PC-3 (cell line): ENCODE results near the gene TRPT1. TPM values are rescaled to one million over a fixed set of nuclear protein-coding genes. Genes with fewer than 3 reads are reported as not detected.

ENCODE experiments used
- ATAC-seq: fragments of 200-7000 bp; cut with Tn5 transposase; 2 replicates; pipeline ENCODE4 v1.9.1; 2020; ENCODE audit warnings: mild to moderate bottlenecking, moderate library complexity
- BruUV-seq: library from RNA; stranded (reverse); fragments of 400-500 nt; replicated peaks from 2 replicates; lab custom pipeline; 2021; lab: Mats Ljungman, UMichigan
- CTCF ChIA-PET: fragments of 300-600 bp; sonication (Branson Sonifier 250); formaldehyde crosslinking; loops from one replicate; lab custom pipeline; 2022; ENCODE audit warnings: antibody characterized with exemption; lab: Charles Lee
- POLR2A ChIA-PET: fragments of 300-600 bp; sonication (Branson Sonifier 250); formaldehyde crosslinking; loops from one replicate; lab custom pipeline; 2022; ENCODE audit warnings: antibody characterized with exemption; ENCODE audit not compliant: unreplicated experiment; lab: Charles Lee
- DNase-seq: peaks from one replicate; pipeline ENCODE4 v3.0.0-alpha.2; 2015
- H2AFZ ChIP-seq: fragments of 300-600 bp; sonication (generic); 2 replicates; pipeline ENCODE4 v1.6.0; 2016; ENCODE audit warnings: antibody characterized with exemption, low read length
- H3F3A ChIP-seq: fragments of 300-600 bp; sonication (generic); one replicate; pipeline ENCODE4 v1.6.0; 2017; ENCODE audit warnings: antibody characterized with exemption, low read length, control low read depth, mild to moderate bottlenecking; ENCODE audit not compliant: unreplicated experiment
- H3K27ac ChIP-seq: fragments of 300-600 bp; sonication (generic); 2 replicates; pipeline ENCODE4 v1.5.1; 2016; ENCODE audit warnings: mild to moderate bottlenecking, low read length
- H3K27me3 ChIP-seq: fragments of 300-600 bp; sonication (generic); 2 replicates; pipeline ENCODE4 v1.6.1; 2016; ENCODE audit warnings: low read length, mixed read lengths
- H3K36me3 ChIP-seq: fragments of 300-600 bp; sonication (generic); 2 replicates; pipeline ENCODE4 v1.6.1; 2016; ENCODE audit warnings: low read depth, mixed run types, low read length, mixed read lengths
- H3K4me1 ChIP-seq: fragments of 300-600 bp; sonication (generic); 2 replicates; pipeline ENCODE4 v1.5.1; 2016; ENCODE audit warnings: low read length; ENCODE audit not compliant: insufficient read depth
- H3K4me2 ChIP-seq: fragments of 300-600 bp; sonication (generic); 2 replicates; pipeline ENCODE4 v1.6.0; 2016; ENCODE audit warnings: low read length
- H3K4me3 ChIP-seq: fragments of 300-600 bp; sonication (generic); 2 replicates; pipeline ENCODE4 v1.5.1; 2016; ENCODE audit warnings: mild to moderate bottlenecking, low read length, mixed read lengths
- H3K79me2 ChIP-seq: fragments of 300-600 bp; sonication (generic); 2 replicates; pipeline ENCODE4 v1.6.1; 2017; ENCODE audit warnings: low read length, mixed read lengths
- H3K9ac ChIP-seq: fragments of 300-600 bp; sonication (generic); 2 replicates; pipeline ENCODE4 v1.6.0; 2016; ENCODE audit warnings: mild to moderate bottlenecking, low read length
- H3K9me2 ChIP-seq: fragments of 300-600 bp; sonication (generic); replicated peaks from 2 replicates; pipeline ENCODE4 v1.6.1; 2016; ENCODE audit warnings: mixed run types, low read length, mixed read lengths
- H3K9me3 ChIP-seq: fragments of 300-600 bp; sonication (generic); 2 replicates; pipeline ENCODE4 v1.6.1; 2016; ENCODE audit warnings: low read length, mixed read lengths
- H4K20me1 ChIP-seq: fragments of 300-600 bp; sonication (generic); 2 replicates; pipeline ENCODE4 v1.6.1; 2016; ENCODE audit warnings: low read length, mixed read lengths
- CTCF ChIP-seq: fragments of 300-600 bp; sonication (generic); conservative IDR thresholded peaks from 2 replicates; pipeline ENCODE4 v1.5.1; 2017; ENCODE audit warnings: antibody characterized with exemption, low read depth, mild to moderate bottlenecking, low read length
- EZH2 ChIP-seq: fragments of 300-600 bp; sonication (generic); IDR thresholded peaks from one replicate; pipeline ENCODE4 v1.6.1; 2017; ENCODE audit warnings: antibody characterized with exemption, mild to moderate bottlenecking, low read length; ENCODE audit not compliant: unreplicated experiment
- EZH2phosphoT487 ChIP-seq: fragments of 300-600 bp; sonication (generic); IDR thresholded peaks from 2 replicates; pipeline ENCODE4 v1.6.1; 2018; ENCODE audit warnings: mild to moderate bottlenecking, antibody characterized with exemption, low read length, borderline replicate concordance
- intact Hi-C: fragments of 100-400 bp; cut with micrococcal nuclease; formaldehyde crosslinking; loops from 2 replicates; pipeline ENCODE4 v1.9.0; 2023
- total RNA-seq: library from RNA; depleted of rRNA; stranded (reverse); fragments of >200 nt; gene quantifications from 2 replicates; pipeline ENCODE4 v1.2.3, GENCODE V29; 2014

TRPT1 gene
- total RNA-seq, 1 experiment from 2014 or later = 57.7 TPM

- Histone ChIP-seq H2AFZ (no peak overlapping the region), H3K36me3 (peaks cover 14% of the 10 kb centered on the region; the same call in 1 of the 2 replicates), H3K27ac (peak overlapping the region; percentile 94), H3K4me1 (peaks cover 49% of the 10 kb centered on the region), H3K9ac (peak overlapping the region; percentile 93), H3K4me2 (peak overlapping the region; percentile 94), H3K4me3 (peak overlapping the region; percentile 80), H3K9me3 (no peaks in the 10 kb centered on the region), H3K9me2 (no peaks in the 10 kb centered on the region), H3F3A (no peaks in the 10 kb centered on the region), H3K27me3 (no peaks in the 10 kb centered on the region), H4K20me1 (peaks cover 8% of the 10 kb centered on the region; the same call in 1 of the 2 replicates), H3K79me2 (peaks cover 48% of the 10 kb centered on the region)
- ATAC-seq (peak; percentile 36), DNase-seq (peak; percentile 99)
- CTCF ChIA-PET = interaction anchor here (0.7 to 1.3 kb wide), 4 partner anchors 8 to 72 kb away, joined by 3 read pairs; partner anchors contain the start of gene PRDX5
- TF ChIP-seq EZH2phosphoT487 = no peak
- no peak for TF ChIP-seq EZH2
- no peak for TF ChIP-seq CTCF
- TSS peak; percentile 47 for BruUV-seq
- intact Hi-C loops = loop anchor here (2.0 kb wide), 2 partner anchors 25 to 55 kb away; partner anchors contain the start of gene CATSPERZ
- POLR2A ChIA-PET = interaction anchor here (0.6 to 2.6 kb wide), 7 partner anchors 8 to 1581 kb away, joined by 3 to 18 read pairs (median 5); partner anchors contain the start of genes NUDT22 and STIP1
These were observed 20.0 kb upstream of the TRPT1 start for GRCh38 chr11:64245797-64246620.

- ChIA-PET POLR2A (interaction anchor here (0.7 to 2.6 kb wide), 6 partner anchors 8 to 1670 kb away, joined by 5 to 18 read pairs (median 11); partner anchors contain the start of genes NUDT22 and STIP1), CTCF (interaction anchor here (1.0 to 1.3 kb wide), 2 partner anchors 8 to 41 kb away, joined by 3 read pairs; no protein-coding TSS in a partner anchor)
- Histone ChIP-seq H3K27ac (peak overlapping the region; percentile 94), H3K9me2 (no peaks in the 10 kb centered on the region), H3K79me2 (peaks cover 48% of the 10 kb centered on the region), H3K4me1 (peaks cover 47% of the 10 kb centered on the region), H3K27me3 (no peaks in the 10 kb centered on the region), H3K9me3 (no peaks in the 10 kb centered on the region), H3K4me2 (peak overlapping the region; percentile 94), H3F3A (peaks cover 3% of the 10 kb centered on the region), H3K4me3 (peak overlapping the region; percentile 80), H4K20me1 (peaks cover 8% of the 10 kb centered on the region; the same call in 1 of the 2 replicates), H3K36me3 (peaks cover 14% of the 10 kb centered on the region; the same call in 1 of the 2 replicates), H3K9ac (peak overlapping the region; percentile 93), H2AFZ (no peak overlapping the region)
- BruUV-seq = no TSS peak
- ATAC-seq (peak; percentile 0; the same call in 1 of the 2 replicates), DNase-seq (peak; percentile 55)
- intact Hi-C loops = no loop called here
- TF ChIP-seq EZH2phosphoT487 (no peak), CTCF (no peak), EZH2 (no peak)
These were observed 19.4 kb upstream of the TRPT1 start for GRCh38 chr11:64245401-64245796.
